GM12878 (cell line): ENCODE data around the gene IGLON5. TPM values are rescaled to one million over a fixed set of nuclear protein-coding genes. Genes with fewer than 3 reads are reported as not detected.

Source experiments
- ATAC-seq: fragments of 200-7000 bp; cut with Tn5 transposase; 3 replicates; pipeline ENCODE4 v1.9.1; 2020; ENCODE audit warnings: mild to moderate bottlenecking, moderate library complexity
- BruUV-seq: library from RNA; stranded (reverse); fragments of 400-500 nt; replicated peaks from 2 replicates; lab custom pipeline; 2021; lab: Mats Ljungman, UMichigan
- CTCF ChIA-PET: fragments of 300-600 bp; sonication (Branson Sonifier 250); formaldehyde crosslinking; extraction: SDS; loops from one replicate; lab custom pipeline; 2021; ENCODE audit warnings: inconsistent platforms; lab: Yijun Ruan, JAX
- POLR2A ChIA-PET: fragments of 350-600 bp; formaldehyde crosslinking; extraction: SDS; loops from one replicate; lab custom pipeline; 2021; ENCODE audit warnings: inconsistent platforms; lab: Charles Lee
- RAD21 ChIA-PET: fragments of 300-600 bp; sonication (Branson Sonifier 250); formaldehyde crosslinking; loops from one replicate; lab custom pipeline; 2023; ENCODE audit warnings: antibody characterized with exemption; ENCODE audit not compliant: unreplicated experiment; lab: Charles Lee
- SMC1A ChIA-PET: fragments of 300-600 bp; sonication (Branson Sonifier 250); formaldehyde crosslinking; loops from one replicate; lab custom pipeline; 2023; ENCODE audit not compliant: unreplicated experiment, uncharacterized antibody; lab: Charles Lee
- DNase-seq: peaks from one replicate; pipeline ENCODE4 v3.0.0-alpha.2; 2011; ENCODE audit warnings: low read depth, low spot score
- FAIRE-seq: peaks from 3 replicates; lab custom pipeline; 2011; peaks lifted over from hg19 to GRCh38; lab: Jason Lieb, UNC
- H2AFZ ChIP-seq: 2 replicates; pipeline ENCODE4 v1.6.0; 2011; ENCODE audit warnings: low read depth, low read length, control low read depth; ENCODE audit not compliant: control insufficient read depth
- H3K27ac ChIP-seq: 2 replicates; pipeline ENCODE4 v1.5.1; 2011; ENCODE audit warnings: control low read depth; ENCODE audit not compliant: control insufficient read depth, insufficient read depth
- H3K27me3 ChIP-seq, 2 experiments: replicated peaks in 1 of 2; 2 replicates each; pipeline versions ENCODE4 v1.6.0 to v1.6.1; 2011; ENCODE audit warnings: low read length in 1 of 2; ENCODE audit not compliant: control insufficient read depth in 2 of 2, insufficient read depth in 2 of 2
- H3K36me3 ChIP-seq, 2 experiments: 2 replicates each; pipeline ENCODE4 v1.5.1; 2011; ENCODE audit warnings: low read length in 1 of 2; ENCODE audit not compliant: control insufficient read depth in 2 of 2, insufficient read depth in 2 of 2
- H3K4me1 ChIP-seq: 2 replicates; pipeline ENCODE4 v1.6.1; 2011; ENCODE audit warnings: mild to moderate bottlenecking, low read length, moderate library complexity, mixed read lengths; ENCODE audit not compliant: control insufficient read depth, insufficient read depth
- H3K4me2 ChIP-seq: 2 replicates; pipeline ENCODE4 v1.6.0; 2011; ENCODE audit warnings: control low read depth; ENCODE audit not compliant: control insufficient read depth, insufficient read depth
- H3K4me3 ChIP-seq: fragments of 200-600 bp; sonication (generic); 2 replicates; pipeline ENCODE4 v1.5.1; 2016
- H3K79me2 ChIP-seq: 2 replicates; pipeline ENCODE4 v1.6.0; 2011; ENCODE audit warnings: low read length; ENCODE audit not compliant: control insufficient read depth, insufficient read depth
- H3K9ac ChIP-seq: 2 replicates; pipeline ENCODE4 v1.8.0; 2011; ENCODE audit warnings: low read length, control low read depth, mixed read lengths; ENCODE audit not compliant: control insufficient read depth, insufficient read depth
- H3K9me3 ChIP-seq: replicated peaks from 3 replicates; pipeline ENCODE4 v1.5.1; 2011; ENCODE audit warnings: mild to moderate bottlenecking, low read length; ENCODE audit not compliant: control insufficient read depth, insufficient read depth
- H4K20me1 ChIP-seq: 2 replicates; pipeline ENCODE4 v1.6.0; 2011; ENCODE audit not compliant: control insufficient read depth, insufficient read depth
- CTCF ChIP-seq, 3 experiments: IDR thresholded peaks in 2 of 3; conservative IDR thresholded peaks in 1 of 3; 2 replicates each; pipeline ENCODE4 v1.5.1; 2011; ENCODE audit warnings: low read depth in 3 of 3, low read length in 3 of 3, mild to moderate bottlenecking in 3 of 3, control low read depth in 2 of 3, moderate library complexity in 2 of 3, inconsistent platforms in 1 of 3, mixed read lengths in 1 of 3; ENCODE audit not compliant: control insufficient read depth in 2 of 3, insufficient read depth in 1 of 3; ENCODE audit errors: extremely low read depth in 1 of 3
- EZH2 ChIP-seq: IDR thresholded peaks from 2 replicates; pipeline ENCODE4 v1.6.1; 2012; ENCODE audit warnings: low read depth, mild to moderate bottlenecking, control low read depth, inconsistent platforms, low read length, borderline replicate concordance; ENCODE audit not compliant: control insufficient read depth
- IRF5 ChIP-seq: fragments of 450-650 bp; IDR thresholded peaks from 2 replicates; pipeline ENCODE4 v1.6.1; 2017; ENCODE audit warnings: borderline replicate concordance
- MLLT1 ChIP-seq: fragments of 450-650 bp; IDR thresholded peaks from 2 replicates; pipeline ENCODE4 v1.6.1; 2016; ENCODE audit warnings: mild to moderate bottlenecking
- MYC ChIP-seq: IDR thresholded peaks from 2 replicates; pipeline ENCODE4 v1.6.1; 2011; ENCODE audit warnings: mild to moderate bottlenecking, low read length, moderate library complexity, inconsistent platforms; ENCODE audit not compliant: insufficient read depth, insufficient replicate concordance, insufficient read length, severe bottlenecking
- POU2F2 ChIP-seq: IDR thresholded peaks from 3 replicates; pipeline ENCODE4 v1.6.1; 2011; ENCODE audit warnings: low read depth, mild to moderate bottlenecking, low read length, borderline replicate concordance
- RAD51 ChIP-seq: fragments of 450-650 bp; IDR thresholded peaks from 2 replicates; pipeline ENCODE4 v1.6.1; 2016; ENCODE audit warnings: moderate library complexity, mild to moderate bottlenecking, inconsistent platforms
- SMC3 ChIP-seq: IDR thresholded peaks from 2 replicates; pipeline ENCODE4 v1.6.1; 2011; ENCODE audit warnings: low read length, improper control_type of control experiment, borderline replicate concordance
- SUPT20H ChIP-seq: IDR thresholded peaks from 2 replicates; pipeline ENCODE4 v1.6.1; 2011; ENCODE audit warnings: low read depth, mild to moderate bottlenecking, low read length, moderate library complexity, borderline replicate concordance; ENCODE audit not compliant: control insufficient read depth
- ZZZ3 ChIP-seq: IDR thresholded peaks from 2 replicates; pipeline ENCODE4 v1.6.1; 2011; ENCODE audit warnings: low read depth; ENCODE audit not compliant: control insufficient read depth, insufficient read length
- WGBS: methylation state at CpG from one replicate; pipeline ENCODE4 v1.1.6; 2016; ENCODE audit warnings: low lambda C conversion rate; ENCODE audit not compliant: insufficient replicate concordance, insufficient coverage; ENCODE audit errors: missing lambda C conversion rate; 5-methylcytosine and 5-hydroxymethylcytosine counted together
- in situ Hi-C: fragments of 300-500 bp; cut with MboI; formaldehyde crosslinking; loops from 9 replicates; pipeline ENCODE4 v1.14.3; 2018; ENCODE audit warnings: mixed read lengths
- intact Hi-C: fragments of 100-400 bp; cut with micrococcal nuclease; formaldehyde crosslinking; loops from one replicate; pipeline ENCODE4 v1.14.2; 2022; ENCODE audit not compliant: unreplicated experiment
- polyA plus RNA-seq, 11 experiments: library from polyadenylated mRNA; depleted of rRNA in 4 of 11; unstranded in 6 of 11; stranded (reverse) in 5 of 11; fragments of >200 nt; fragmentation: Nextera tagmentation in 4 of 11; fragmentation: Illumina TruSeq in 1 of 11; extraction: Ambion mirVana in 4 of 11; extraction: Trizol in 1 of 11; gene quantifications; 1 replicate in 1 of 11; 2 replicates in 10 of 11; pipeline versions ENCODE4 v1.2.1 to v1.2.3, GENCODE V29; 2011 to 2016; ENCODE audit warnings: inconsistent platforms in 2 of 11, missing spikeins in 2 of 11, low read depth in 1 of 11
- total RNA-seq, 4 experiments: library from RNA; depleted of rRNA in 3 of 4; stranded (reverse); fragments of >200 nt in 3 of 4; fragmentation: Illumina TruSeq in 1 of 4; extraction: Trizol in 1 of 4; gene quantifications; 2 replicates each; pipeline versions ENCODE4 v1.2.1 to v1.2.3, GENCODE V29; 2013 to 2021

Gene IGLON5
- total and polyA plus RNA-seq, 10 of the 15 experiments (the other 5 are each of a cell fraction or from before 2014, with no cell fraction given) = not detected

- H4K20me1 ChIP-seq = no peaks in the 10 kb centered on the region
- RAD21 ChIA-PET = no interaction called here
- in situ Hi-C loops (no loop called here), intact Hi-C loops (no loop called here)
- BruUV-seq = no TSS peak
- no peak overlapping the region for H3K27ac ChIP-seq
- CTCF ChIA-PET = no interaction called here
- peaks cover 0 to 1% of the 10 kb centered on the region in 2 experiments; a peak in 1 of 4 replicates for H3K27me3 ChIP-seq
- SMC1A ChIA-PET = no interaction called here
- FAIRE-seq = no peak
- no peaks in the 10 kb centered on the region for H3K36me3 ChIP-seq
- no peak for DNase-seq
- POLR2A ChIA-PET = no interaction called here
- H3K79me2 ChIP-seq = no peaks in the 10 kb centered on the region
- H3K4me2 ChIP-seq = no peak overlapping the region
- H3K9ac ChIP-seq = no peak overlapping the region
- TF ChIP-seq POU2F2 (no peak), MLLT1 (no peak), EZH2 (no peak), SUPT20H (no peak), SMC3 (no peak), CTCF (IDR thresholded peaks at IDR 0.05 in 2 of 3, conservative IDR thresholded peaks at IDR 0.05 in 1 of 3; ENCODE audit: control insufficient read depth in 2 of 3, extremely low read depth in 1 of 3, insufficient read depth in 1 of 3, low read depth in 3 of 3, low read length in 3 of 3) (no peak), RAD51 (no peak), MYC (no peak), IRF5 (no peak), ZZZ3 (no peak)
- H3K9me3 ChIP-seq = no peaks in the 10 kb centered on the region; the same call in 2 of the 3 replicates
- H3K4me1 ChIP-seq = no peaks in the 10 kb centered on the region
- 12% methylated on average over 7 of the region's 7 CpGs for WGBS
- H2AFZ ChIP-seq = no peak overlapping the region
- ATAC-seq = no peak
- no peak overlapping the region for H3K4me3 ChIP-seq
Observed at GRCh38 chr19:51301266-51301665, 10.2 kb upstream of the IGLON5 start.
